ENCODE results near the gene SPOPL. TPM values are rescaled to one million over a fixed set of nuclear protein-coding genes. Genes with fewer than 3 reads are reported as not detected.

SPOPL gene
- total and polyA plus RNA-seq, 9 of the 15 experiments (the other 6 are each of a cell fraction or from before 2014, with no cell fraction given): 0.53 to 6.1 (median 4.1) TPM

DNA sequence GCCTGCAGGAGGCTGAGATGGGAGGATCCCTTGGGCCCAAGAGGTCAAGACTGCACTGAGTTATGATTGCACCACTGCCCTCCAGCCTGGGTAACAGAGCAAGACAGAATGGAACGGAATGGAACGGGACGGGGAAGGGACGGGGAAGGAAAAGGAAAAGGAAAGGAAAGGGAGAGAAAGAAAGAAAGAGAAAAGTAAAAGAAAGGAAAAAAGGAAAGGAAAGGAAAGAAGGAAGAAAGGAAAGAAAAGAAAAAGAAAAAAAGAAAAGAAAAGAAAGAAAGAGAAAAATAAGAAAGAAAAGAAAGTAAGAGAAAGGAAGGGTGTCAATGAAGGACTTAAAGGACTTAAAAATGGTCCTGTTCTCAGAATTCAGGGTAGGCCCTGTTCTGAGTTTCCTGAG is 4.3 kb upstream of the SPOPL start:
- no peak for TF ChIP-seq TAF7 (tag; IDR thresholded peaks at IDR 0.05)
- TF ChIP-seq PURB (CRISPR knock-in tag; IDR thresholded peaks at IDR 0.05; ENCODE audit: low read depth): no peak
- TF ChIP-seq U2AF1 (optimal IDR thresholded peaks at IDR 0.05; ENCODE audit: low read depth, low read length): peak; percentile 52
- TF ChIP-seq, protein P1, sequence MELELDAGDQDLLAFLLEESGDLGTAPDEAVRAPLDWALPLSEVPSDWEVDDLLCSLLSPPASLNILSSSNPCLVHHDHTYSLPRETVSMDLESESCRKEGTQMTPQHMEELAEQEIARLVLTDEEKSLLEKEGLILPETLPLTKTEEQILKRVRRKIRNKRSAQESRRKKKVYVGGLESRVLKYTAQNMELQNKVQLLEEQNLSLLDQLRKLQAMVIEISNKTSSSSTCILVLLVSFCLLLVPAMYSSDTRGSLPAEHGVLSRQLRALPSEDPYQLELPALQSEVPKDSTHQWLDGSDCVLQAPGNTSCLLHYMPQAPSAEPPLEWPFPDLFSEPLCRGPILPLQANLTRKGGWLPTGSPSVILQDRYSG (tag; conservative IDR thresholded peaks at IDR 0.05; ENCODE audit: low read depth): no peak
- no peak for TF ChIP-seq ETV1 (tag; conservative IDR thresholded peaks at IDR 0.05; ENCODE audit: low read depth)
- no peak for TF ChIP-seq TOE1 (IDR thresholded peaks at IDR 0.05; ENCODE audit: borderline replicate concordance)
- no peak for TF ChIP-seq TOE1 (CRISPR knock-in tag; IDR thresholded peaks at IDR 0.05; ENCODE audit: borderline replicate concordance, low read depth)
- TF ChIP-seq, protein P2, sequence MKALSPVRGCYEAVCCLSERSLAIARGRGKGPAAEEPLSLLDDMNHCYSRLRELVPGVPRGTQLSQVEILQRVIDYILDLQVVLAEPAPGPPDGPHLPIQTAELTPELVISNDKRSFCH (CRISPR knock-in tag; IDR thresholded peaks at IDR 0.05): no peak
- TF ChIP-seq, protein P2 (tag; IDR thresholded peaks at IDR 0.05): no peak
- TF ChIP-seq, protein P3, sequence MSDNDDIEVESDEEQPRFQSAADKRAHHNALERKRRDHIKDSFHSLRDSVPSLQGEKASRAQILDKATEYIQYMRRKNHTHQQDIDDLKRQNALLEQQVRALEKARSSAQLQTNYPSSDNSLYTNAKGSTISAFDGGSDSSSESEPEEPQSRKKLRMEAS (CRISPR knock-in tag; IDR thresholded peaks at IDR 0.05): no peak
- TF ChIP-seq, protein P4, sequence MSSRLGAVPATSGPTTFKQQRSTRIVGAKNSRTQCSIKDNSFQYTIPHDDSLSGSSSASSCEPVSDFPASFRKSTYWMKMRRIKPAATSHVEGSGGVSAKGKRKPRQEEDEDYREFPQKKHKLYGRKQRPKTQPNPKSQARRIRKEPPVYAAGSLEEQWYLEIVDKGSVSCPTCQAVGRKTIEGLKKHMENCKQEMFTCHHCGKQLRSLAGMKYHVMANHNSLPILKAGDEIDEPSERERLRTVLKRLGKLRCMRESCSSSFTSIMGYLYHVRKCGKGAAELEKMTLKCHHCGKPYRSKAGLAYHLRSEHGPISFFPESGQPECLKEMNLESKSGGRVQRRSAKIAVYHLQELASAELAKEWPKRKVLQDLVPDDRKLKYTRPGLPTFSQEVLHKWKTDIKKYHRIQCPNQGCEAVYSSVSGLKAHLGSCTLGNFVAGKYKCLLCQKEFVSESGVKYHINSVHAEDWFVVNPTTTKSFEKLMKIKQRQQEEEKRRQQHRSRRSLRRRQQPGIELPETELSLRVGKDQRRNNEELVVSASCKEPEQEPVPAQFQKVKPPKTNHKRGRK (tag; IDR thresholded peaks at IDR 0.05): peak; percentile 94
- TF ChIP-seq, protein P5, sequence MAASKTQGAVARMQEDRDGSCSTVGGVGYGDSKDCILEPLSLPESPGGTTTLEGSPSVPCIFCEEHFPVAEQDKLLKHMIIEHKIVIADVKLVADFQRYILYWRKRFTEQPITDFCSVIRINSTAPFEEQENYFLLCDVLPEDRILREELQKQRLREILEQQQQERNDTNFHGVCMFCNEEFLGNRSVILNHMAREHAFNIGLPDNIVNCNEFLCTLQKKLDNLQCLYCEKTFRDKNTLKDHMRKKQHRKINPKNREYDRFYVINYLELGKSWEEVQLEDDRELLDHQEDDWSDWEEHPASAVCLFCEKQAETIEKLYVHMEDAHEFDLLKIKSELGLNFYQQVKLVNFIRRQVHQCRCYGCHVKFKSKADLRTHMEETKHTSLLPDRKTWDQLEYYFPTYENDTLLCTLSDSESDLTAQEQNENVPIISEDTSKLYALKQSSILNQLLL (CRISPR knock-in tag; IDR thresholded peaks at IDR 0.05; ENCODE audit: borderline replicate concordance): no peak
- no peak for TF ChIP-seq EHMT2 (IDR thresholded peaks at IDR 0.05)
- TF ChIP-seq MEIS2 (IDR thresholded peaks at IDR 0.05; ENCODE audit: partially characterized antibody): no peak
- TF ChIP-seq SMAD2 (IDR thresholded peaks at IDR 0.05; ENCODE audit: low read depth, low read length): no peak
- ChIA-PET CTCF (ENCODE audit: low intra/inter-chr PET ratio) (no interaction called here), POLR2A (no interaction called here)
- in situ Hi-C loops (cut with MboI) (no loop called here), intact Hi-C loops (cut with micrococcal nuclease) (no loop called here)
- FAIRE-seq (no peak), ATAC-seq (no peak), DNase-seq (ENCODE audit: extremely low read depth in 1 of 4, low spot score in 3 of 4) (no peak)
- H4K20me1 ChIP-seq (replicated peaks; ENCODE audit: control insufficient read depth, insufficient read depth, low read length): no peaks in the 10 kb centered on the region
- no TSS peak for BruUV-seq (replicated peaks)
- H3K36me3 ChIP-seq (ENCODE audit: control insufficient read depth, insufficient read depth, low read length): no peaks in the 10 kb centered on the region; the same call in 2 of the 3 replicates
- H3K9me1 ChIP-seq (ENCODE audit: control insufficient read depth, insufficient read depth, low read length): no peaks in the 10 kb centered on the region
- H3K4me2 ChIP-seq (ENCODE audit: insufficient read depth, low read length): no peak overlapping the region
- no peak overlapping the region for H3K9ac ChIP-seq (ENCODE audit: insufficient read depth in 1 of 2, low read depth in 2 of 2, low read length in 2 of 2)
- H3K79me2 ChIP-seq (ENCODE audit: control insufficient read depth, insufficient read depth, low read length): peaks cover 17% of the 10 kb centered on the region
- H3K4me1 ChIP-seq (replicated peaks in 1 of 2; ENCODE audit: control insufficient read depth in 2 of 2, insufficient read depth in 2 of 2, low read length in 2 of 2): peaks cover 16 to 32% of the 10 kb centered on the region in 2 experiments; a peak in 3 of 5 replicates
- no peak overlapping the region for H2AFZ ChIP-seq (ENCODE audit: low read depth, low read length)
- no peaks in the 10 kb centered on the region for H3K9me3 ChIP-seq (replicated peaks; ENCODE audit: control insufficient read depth, insufficient read depth, low read depth, low read length)
- no peak overlapping the region for H3K27ac ChIP-seq (ENCODE audit: extremely low read depth, low read depth, low read length)
- no peaks in the 10 kb centered on the region for H3K27me3 ChIP-seq (ENCODE audit: control insufficient read depth in 2 of 2, insufficient read depth in 2 of 2, low read length in 2 of 2)
- WGBS (ENCODE audit: insufficient coverage, low coverage, missing lambda C conversion rate): 93% methylated on average over 4 of the region's 4 CpGs
- H3K4me3 ChIP-seq: no peak overlapping the region
